Activated T-helper 1 cell treated with Interleukin-2 at 50 U/mL for 16 hours (primary cell): ENCODE measurements around the gene CFAP53.
"Not testable (repeated sequence)": the region's sequence is repeated elsewhere in the genome, so short reads cannot be mapped to it uniquely, and the experiment has no call there.

ENCODE experiments used
- DNase-seq: peaks from one replicate; pipeline ENCODE4 v3.0.0-alpha.2; 2020; ENCODE audit warnings: low read depth

Gene CFAP53

GRCh38 chr18:50266248-50266704, at the start of gene CFAP53:
TSS of gene CFAP53 (minus strand) at chr18:50266495. CDS start at chr18:50266404, 91 bp downstream.
- DNase-seq = peak; percentile 76

- DNase-seq = no peak
Measured at GRCh38 chr18:50315100-50315871, 49.0 kb upstream of the CFAP53 start.

- DNase-seq = no peak
Measured at GRCh38 chr18:50313873-50314460, 47.7 kb upstream of the CFAP53 start.

- no peak for DNase-seq
Measured at GRCh38 chr18:50313031-50313607, 46.8 kb upstream of the CFAP53 start.

- no peak for DNase-seq
Measured at GRCh38 chr18:50312296-50313030, 46.2 kb upstream of the CFAP53 start.

GRCh38 chr18:50311650-50312049, 45.4 kb upstream of the CFAP53 start:
- no peak for DNase-seq

GRCh38 chr18:50310080-50310479, 43.8 kb upstream of the CFAP53 start:
- DNase-seq = no peak

- DNase-seq = not testable (repeated sequence)
Measured at GRCh38 chr18:50308851-50309250, 42.6 kb upstream of the CFAP53 start.

- peak; percentile 74 for DNase-seq
Measured at GRCh38 chr18:50307738-50308470, 41.6 kb upstream of the CFAP53 start.

GRCh38 chr18:50307400-50307737, 41.1 kb upstream of the CFAP53 start:
- DNase-seq = no peak

- DNase-seq = no peak
Measured at GRCh38 chr18:50306944-50307343, 40.6 kb upstream of the CFAP53 start.

- DNase-seq = no peak
Measured at GRCh38 chr18:50301074-50301473, 34.8 kb upstream of the CFAP53 start.

GRCh38 chr18:50299626-50300388, 33.5 kb upstream of the CFAP53 start:
- no peak for DNase-seq

GRCh38 chr18:50298443-50299284, 32.4 kb upstream of the CFAP53 start:
- no peak for DNase-seq

- no peak for DNase-seq
Measured at GRCh38 chr18:50297621-50298442, 31.5 kb upstream of the CFAP53 start.

- no peak for DNase-seq
Measured at GRCh38 chr18:50293039-50293438, 26.7 kb upstream of the CFAP53 start.

- DNase-seq = no peak
Measured at GRCh38 chr18:50289108-50289443, 22.8 kb upstream of the CFAP53 start.

- not testable (repeated sequence) for DNase-seq
Measured at GRCh38 chr18:50288348-50289107, 22.2 kb upstream of the CFAP53 start.
